ENCODE results near the gene CHMP4B.

The CHMP4B gene

GRCh38 chr20:33851842-33852466 is 40.8 kb downstream of the CHMP4B start:
- no peak for DNase-seq (ENCODE audit: low read depth)
- H3K4me3 ChIP-seq (ENCODE audit: low read length): no peak overlapping the region
- no peak for TF ChIP-seq CTCF (conservative IDR thresholded peaks at IDR 0.05; ENCODE audit: low read depth, low read length)

GRCh38 chr20:33852626-33853506 is 41.7 kb downstream of the CHMP4B start:
- DNase-seq (ENCODE audit: low read depth): no peak
- H3K4me3 ChIP-seq (ENCODE audit: low read length): no peak overlapping the region
- no peak for TF ChIP-seq CTCF (conservative IDR thresholded peaks at IDR 0.05; ENCODE audit: low read depth, low read length)

GRCh38 chr20:33853507-33853813 is 42.3 kb downstream of the CHMP4B start:
- H3K4me3 ChIP-seq (ENCODE audit: low read length): no peak overlapping the region
- no peak for TF ChIP-seq CTCF (conservative IDR thresholded peaks at IDR 0.05; ENCODE audit: low read depth, low read length)
- DNase-seq (ENCODE audit: low read depth): no peak

GRCh38 chr20:33857722-33858563 is 46.8 kb downstream of the CHMP4B start:
- no peak for DNase-seq (ENCODE audit: low read depth)
- no peak for TF ChIP-seq CTCF (conservative IDR thresholded peaks at IDR 0.05; ENCODE audit: low read depth, low read length)
- H3K4me3 ChIP-seq (ENCODE audit: low read length): no peak overlapping the region

- H3K4me3 ChIP-seq (ENCODE audit: low read length): no peak overlapping the region
- DNase-seq (ENCODE audit: low read depth): no peak
- TF ChIP-seq CTCF (conservative IDR thresholded peaks at IDR 0.05; ENCODE audit: low read depth, low read length): no peak
Observed at GRCh38 chr20:33858666-33859065, 47.5 kb downstream of the CHMP4B start.

GRCh38 chr20:33859157-33859695 is 48.1 kb downstream of the CHMP4B start:
- TF ChIP-seq CTCF (conservative IDR thresholded peaks at IDR 0.05; ENCODE audit: low read depth, low read length): no peak
- DNase-seq (ENCODE audit: low read depth): no peak
- H3K4me3 ChIP-seq (ENCODE audit: low read length): no peak overlapping the region

Measured in retinal pigment epithelial cell (primary cell).